Measurements from ENCODE around the gene RALGPS1. TPM values are rescaled to one million over a fixed set of nuclear protein-coding genes. Genes with fewer than 3 reads are reported as not detected.
A peak's percentile ranks its signal among the peaks of the same experiment; 100 is the strongest.

Gene RALGPS1
- total RNA-seq, 1 donor from 2014 or later, result 30.7 TPM

GRCh38 chr9:127126971-127127370 lies 212.4 kb downstream of the RALGPS1 start:
- H3K4me3 ChIP-seq, result no peak overlapping the region
- H2AFZ ChIP-seq (replicated peaks), result no peak overlapping the region
- no peak overlapping the region for H3K4me2 ChIP-seq
- no peaks in the 10 kb centered on the region for H3K79me2 ChIP-seq (ENCODE audit: low read depth)
- no peak for DNase-seq (ENCODE audit: low spot score)
- peaks cover 9% of the 10 kb centered on the region for H3K27me3 Mint-ChIP-seq (ENCODE audit: insufficient read depth, low read depth)
- no peak overlapping the region for H3K27ac ChIP-seq
- peak overlapping the region; percentile 23 for H3K27ac Mint-ChIP-seq
- no peak overlapping the region for H3K4me3 Mint-ChIP-seq
- H3K9ac ChIP-seq, result no peak overlapping the region
- H3K9me3 Mint-ChIP-seq, result no peaks in the 10 kb centered on the region
- peaks cover 8% of the 10 kb centered on the region for H4K20me1 ChIP-seq (ENCODE audit: low read depth)
- H3K9me3 ChIP-seq (ENCODE audit: low read depth), result no peaks in the 10 kb centered on the region
- no peaks in the 10 kb centered on the region for H3K27me3 ChIP-seq
- H3K4me1 ChIP-seq, result peaks cover 11% of the 10 kb centered on the region
- H3K36me3 ChIP-seq, result no peaks in the 10 kb centered on the region
- no peak for TF ChIP-seq CTCF (IDR thresholded peaks at IDR 0.05)
- no peak for TF ChIP-seq EZH2phosphoT487 (IDR thresholded peaks at IDR 0.05)
- TF ChIP-seq EZH2 (IDR thresholded peaks at IDR 0.05), result no peak
- peaks cover 26% of the 10 kb centered on the region for H3F3A ChIP-seq (ENCODE audit: low read depth)
- peaks cover 31% of the 10 kb centered on the region for H3K4me1 Mint-ChIP-seq
- no peaks in the 10 kb centered on the region for H3K36me3 Mint-ChIP-seq

- no peak overlapping the region for H3K4me2 ChIP-seq
- H3K4me3 ChIP-seq, result no peak overlapping the region
- H3K27ac ChIP-seq, result no peak overlapping the region
- no peaks in the 10 kb centered on the region for H3K27me3 ChIP-seq
- Mint-ChIP-seq H3K9me3 (no peaks in the 10 kb centered on the region), H3K27ac (no peak overlapping the region), H3K36me3 (no peaks in the 10 kb centered on the region), H3K4me3 (no peak overlapping the region), H3K4me1 (peaks cover 35% of the 10 kb centered on the region), H3K27me3 (ENCODE audit: insufficient read depth, low read depth) (peaks cover 6% of the 10 kb centered on the region)
- peaks cover 14% of the 10 kb centered on the region for H3F3A ChIP-seq (ENCODE audit: low read depth)
- no peaks in the 10 kb centered on the region for H3K9me3 ChIP-seq (ENCODE audit: low read depth)
- H3K9ac ChIP-seq, result no peak overlapping the region
- no peak overlapping the region for H2AFZ ChIP-seq (replicated peaks)
- H3K79me2 ChIP-seq (ENCODE audit: low read depth), result no peaks in the 10 kb centered on the region
- H3K36me3 ChIP-seq, result no peaks in the 10 kb centered on the region
- H4K20me1 ChIP-seq (ENCODE audit: low read depth), result peaks cover 2% of the 10 kb centered on the region
- TF ChIP-seq EZH2phosphoT487 (IDR thresholded peaks at IDR 0.05), result no peak
- no peak for TF ChIP-seq CTCF (IDR thresholded peaks at IDR 0.05)
- TF ChIP-seq EZH2 (IDR thresholded peaks at IDR 0.05), result no peak
- DNase-seq (ENCODE audit: low spot score), result no peak
- peaks cover 14% of the 10 kb centered on the region for H3K4me1 ChIP-seq
Observed at GRCh38 chr9:127128341-127129072, 213.9 kb downstream of the RALGPS1 start.

GRCh38 chr9:127129073-127129717 lies 214.6 kb downstream of the RALGPS1 start:
- H2AFZ ChIP-seq (replicated peaks), result no peak overlapping the region
- H4K20me1 ChIP-seq (ENCODE audit: low read depth), result no peaks in the 10 kb centered on the region
- H3K36me3 Mint-ChIP-seq, result no peaks in the 10 kb centered on the region
- no peaks in the 10 kb centered on the region for H3K9me3 Mint-ChIP-seq
- no peak overlapping the region for H3K27ac ChIP-seq
- H3K9me3 ChIP-seq (ENCODE audit: low read depth), result no peaks in the 10 kb centered on the region
- H3K4me1 ChIP-seq, result peaks cover 14% of the 10 kb centered on the region
- TF ChIP-seq EZH2phosphoT487 (IDR thresholded peaks at IDR 0.05) (no peak), CTCF (IDR thresholded peaks at IDR 0.05) (no peak), EZH2 (IDR thresholded peaks at IDR 0.05) (no peak)
- no peaks in the 10 kb centered on the region for H3K79me2 ChIP-seq (ENCODE audit: low read depth)
- H3K4me3 Mint-ChIP-seq, result no peak overlapping the region
- no peak overlapping the region for H3K4me2 ChIP-seq
- H3K36me3 ChIP-seq, result no peaks in the 10 kb centered on the region
- H3K4me3 ChIP-seq, result no peak overlapping the region
- peaks cover 38% of the 10 kb centered on the region for H3K4me1 Mint-ChIP-seq
- peaks cover 8% of the 10 kb centered on the region for H3F3A ChIP-seq (ENCODE audit: low read depth)
- DNase-seq (ENCODE audit: low spot score), result no peak
- H3K9ac ChIP-seq, result no peak overlapping the region
- no peak overlapping the region for H3K27ac Mint-ChIP-seq
- peaks cover 7% of the 10 kb centered on the region for H3K27me3 Mint-ChIP-seq (ENCODE audit: insufficient read depth, low read depth)
- no peaks in the 10 kb centered on the region for H3K27me3 ChIP-seq
